Endothelial cell of hepatic sinusoid (primary cell): ENCODE results near the gene TMEM222.
"Not testable (repeated sequence)": the region's sequence is repeated elsewhere in the genome, so short reads cannot be mapped to it uniquely, and the experiment has no call there.

Experiments
- in situ Hi-C: cut with HindIII; loops from 2 replicates; pipeline ENCODE4 v1.10.0; 2017; ENCODE audit warnings: low sequenced_read_pairs

The TMEM222 gene

DNA sequence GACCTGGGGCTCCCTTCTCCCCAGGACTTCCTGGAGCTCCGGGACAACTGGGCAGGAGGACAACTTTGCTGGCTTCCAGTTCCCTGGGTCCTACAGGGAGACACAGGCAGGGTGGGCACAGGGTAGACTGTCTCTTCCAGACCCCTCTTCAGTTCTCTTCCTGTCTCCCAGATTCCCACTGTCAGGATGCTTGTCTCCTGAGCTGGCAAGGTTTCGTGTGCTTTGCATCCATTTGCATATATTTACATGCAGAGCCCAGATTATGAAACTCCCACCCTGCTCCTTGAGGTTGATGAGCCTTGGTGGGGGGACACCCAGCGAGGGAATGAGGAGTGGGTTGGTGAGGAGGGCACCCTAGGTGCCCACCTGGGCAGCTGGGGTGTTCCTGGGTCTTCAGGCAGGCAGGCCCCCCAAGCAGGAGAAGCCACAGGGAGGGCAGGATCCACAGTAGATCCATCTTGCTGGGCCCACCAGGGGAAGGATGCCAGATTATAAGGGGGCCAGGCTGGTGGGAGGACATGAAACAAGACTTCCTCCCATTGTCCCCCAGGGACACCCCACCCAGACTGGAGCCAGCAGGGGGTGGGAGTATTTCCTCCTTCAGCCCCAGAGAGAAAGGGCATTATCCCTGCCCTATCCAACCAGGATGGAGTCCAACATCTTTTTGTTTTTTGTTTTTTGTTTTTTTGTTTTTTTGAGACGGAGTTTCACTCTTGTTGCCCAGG, 52.6 kb downstream of the TMEM222 start, which contains the start of gene FCN3:
Gene FCN3 (minus strand): TSS at position 463 of the 725 bp plus-strand sequence. CDS start 6 bp downstream, at position 457.
- in situ Hi-C loops, result no loop called here

DNA sequence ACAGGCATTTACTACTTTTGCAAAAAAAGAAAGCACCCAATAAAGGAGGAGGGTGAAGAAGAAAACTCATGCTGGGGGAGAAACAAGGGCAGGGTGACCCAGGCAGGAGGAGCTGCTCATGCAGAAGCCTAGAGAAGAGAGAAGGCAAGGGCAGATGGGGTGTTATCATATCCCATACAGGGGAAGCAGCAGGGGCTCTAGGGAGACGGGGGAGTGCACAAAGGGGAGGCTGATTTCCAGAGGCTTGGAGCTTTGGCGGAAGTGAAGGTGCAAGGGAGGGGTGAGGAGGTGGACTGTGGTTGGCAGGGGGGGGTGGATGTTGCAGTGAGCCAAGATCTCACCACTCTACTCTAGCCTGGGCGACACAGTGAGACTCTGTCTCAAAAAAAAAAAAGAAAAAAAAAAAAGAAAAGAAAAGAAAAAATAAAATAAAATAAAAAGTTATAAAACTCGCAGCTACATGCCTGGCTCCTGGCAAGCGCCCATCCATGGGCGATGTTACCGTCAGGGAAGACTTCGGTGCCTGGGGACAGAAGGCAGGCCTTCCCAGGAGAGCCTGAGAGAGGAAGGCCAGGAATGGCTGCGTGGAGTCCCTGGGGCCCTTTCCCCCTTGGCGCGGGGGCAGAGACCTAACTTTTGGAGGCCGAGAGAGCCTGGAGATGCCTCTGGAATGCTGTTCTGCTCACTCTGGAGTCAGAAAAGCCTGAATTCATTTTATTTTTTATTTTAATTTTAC, 56.0 kb downstream of the TMEM222 start:
- in situ Hi-C loops, result no loop called here

- in situ Hi-C loops, result no loop called here
Measured at GRCh38 chr1:27379564-27380122, 57.7 kb downstream of the TMEM222 start.

GRCh38 chr1:27380224-27380623, 58.3 kb downstream of the TMEM222 start:
- in situ Hi-C loops, result no loop called here

DNA sequence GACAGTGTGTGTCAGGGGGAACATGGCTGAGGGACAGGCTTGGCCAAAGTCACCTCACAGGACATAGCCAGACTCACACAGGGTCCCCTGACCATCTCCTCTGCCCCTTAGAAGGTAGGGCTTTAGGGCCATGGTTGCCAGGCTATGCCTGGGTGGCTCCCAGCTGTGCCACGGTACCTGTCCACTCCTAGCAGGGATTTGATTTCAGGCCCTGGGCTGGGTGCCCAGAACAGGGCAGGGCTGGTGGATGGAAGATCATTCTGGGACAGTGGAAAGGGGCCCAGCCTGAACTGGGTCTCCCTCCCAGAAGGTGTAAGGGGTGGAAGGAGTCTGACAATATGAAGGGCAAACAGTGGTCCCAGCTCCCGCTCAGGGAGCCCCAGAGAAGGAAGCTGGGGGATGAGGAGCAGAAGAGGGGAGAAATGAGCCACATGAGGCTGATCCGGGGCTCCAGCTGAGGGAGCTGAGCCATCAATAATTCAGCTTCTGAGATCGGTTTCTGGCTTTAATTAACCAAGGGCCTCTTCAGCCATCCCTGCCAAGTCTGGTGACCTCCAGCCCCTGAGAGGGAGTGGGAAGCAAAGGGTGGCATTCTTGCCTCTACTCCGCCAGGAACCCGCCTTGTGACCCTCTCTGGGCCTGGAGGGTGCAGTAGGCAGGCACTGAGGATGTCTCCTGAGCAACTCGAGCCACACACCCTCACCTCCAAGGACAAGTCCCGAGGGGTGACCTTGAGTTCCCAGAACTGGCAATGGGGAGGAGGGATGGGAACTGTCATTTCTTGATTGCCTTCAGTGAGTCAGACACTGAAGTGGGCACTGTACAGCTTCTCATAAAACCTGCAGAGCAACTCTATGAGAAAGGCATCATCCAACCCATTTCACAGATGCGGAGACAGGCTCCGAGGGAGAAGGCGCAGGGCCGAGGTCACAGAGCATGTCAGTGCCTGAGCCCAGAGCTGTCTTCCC, 59.1 kb downstream of the TMEM222 start:
- in situ Hi-C loops, result no loop called here

DNA sequence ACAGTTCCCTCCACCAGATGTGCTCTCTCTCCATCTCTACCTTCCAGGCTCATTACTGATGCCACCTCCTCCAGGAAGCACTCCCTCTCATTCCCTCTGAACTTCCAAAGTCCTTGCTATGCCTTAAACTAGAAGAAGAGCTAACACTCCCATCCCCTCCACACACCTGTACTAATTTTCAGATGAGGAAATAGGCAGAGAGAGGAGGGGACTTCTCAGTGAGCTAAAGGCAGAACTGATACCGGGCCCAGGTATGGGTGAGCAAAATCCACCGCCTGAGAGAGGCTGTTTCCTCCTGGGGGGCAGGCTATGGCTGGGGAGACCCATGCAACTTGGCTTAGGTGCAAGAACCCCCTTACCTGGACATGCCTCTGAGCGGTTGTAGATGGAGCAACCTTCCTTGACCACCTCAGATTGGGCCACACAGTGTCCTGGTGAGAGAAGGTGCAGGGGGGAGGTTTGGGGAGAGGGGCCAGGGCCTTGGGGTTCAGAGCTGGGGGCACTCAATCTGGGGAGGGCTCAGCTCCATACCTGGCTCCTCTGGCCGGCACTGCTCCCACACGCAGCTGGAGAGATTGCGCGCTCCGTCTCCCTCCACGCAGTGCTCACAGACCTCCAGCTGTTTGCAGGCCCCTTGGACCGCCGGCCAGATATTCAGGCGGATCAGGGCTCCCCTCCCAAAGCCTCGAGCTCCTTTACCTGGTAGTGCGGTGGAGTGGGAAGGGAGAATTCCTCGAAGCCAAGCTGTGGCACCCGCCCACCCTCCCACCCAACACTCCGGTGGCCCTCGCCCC, 60.2 kb downstream of the TMEM222 start:
- in situ Hi-C loops, result no loop called here

DNA sequence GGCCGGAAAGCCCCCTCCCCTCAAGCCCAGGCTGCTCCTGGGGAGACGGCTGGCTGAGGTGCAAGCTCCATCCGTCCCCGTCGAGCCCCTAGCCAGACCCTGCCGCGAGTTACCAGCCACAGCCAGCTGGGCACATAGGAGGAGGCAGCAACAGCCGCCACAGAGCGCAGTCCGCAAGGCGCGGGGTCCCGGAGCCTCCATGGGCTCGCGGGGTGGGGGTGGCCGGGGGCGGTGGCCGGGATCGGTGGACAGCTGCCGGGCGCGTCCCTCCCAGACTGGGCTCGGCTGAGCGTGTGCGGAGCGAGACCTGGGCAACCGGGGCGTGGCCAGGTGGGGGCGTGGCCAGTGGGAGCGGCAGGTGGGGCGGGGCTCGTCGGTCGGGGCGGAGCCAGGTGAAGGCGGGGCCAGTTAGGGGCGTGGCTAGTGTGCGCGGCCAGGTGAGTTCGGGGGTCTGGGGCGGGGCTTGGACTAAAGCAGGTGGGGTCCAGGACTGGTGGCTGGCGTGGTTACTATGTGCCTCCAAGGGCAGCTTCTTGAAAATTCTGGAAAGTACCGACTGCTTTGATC, 61.2 kb downstream of the TMEM222 start, which contains the start of gene CD164L2:
Gene CD164L2 (minus strand): TSS at position 295 of the 567 bp plus-strand sequence. CDS start 94 bp downstream, at position 201.
- in situ Hi-C loops, result no loop called here

- in situ Hi-C loops, result no loop called here
Measured at GRCh38 chr1:27383661-27384060, 61.7 kb downstream of the TMEM222 start.

- in situ Hi-C loops, result not testable (repeated sequence)
Measured at GRCh38 chr1:27384797-27385196, 62.8 kb downstream of the TMEM222 start.
